NCI-H1105 treated with DMSO at 0.1 percent for 48 hours (cell line): ENCODE measurements around the gene ARAP3.
A peak's percentile ranks its signal among the peaks of the same experiment; 100 is the strongest.

Source experiments
- DNase-seq: peaks from one replicate; lab custom pipeline; 2025; lab: John Stamatoyannopoulos, UW

Gene ARAP3

GRCh38 chr5:141641634-141642267 is 40.3 kb downstream of the ARAP3 start:
- no peak for DNase-seq

- DNase-seq, result no peak
Observed at GRCh38 chr5:141640698-141641097, 41.3 kb downstream of the ARAP3 start.

- DNase-seq, result no peak
Observed at GRCh38 chr5:141640051-141640415, 42.0 kb downstream of the ARAP3 start.

- DNase-seq, result no peak
Observed at GRCh38 chr5:141639357-141640050, 42.5 kb downstream of the ARAP3 start.

GRCh38 chr5:141638771-141639170 is 43.3 kb downstream of the ARAP3 start:
- no peak for DNase-seq

- no peak for DNase-seq
Observed at GRCh38 chr5:141637767-141638419, 44.1 kb downstream of the ARAP3 start.

GRCh38 chr5:141637123-141637766 is 44.8 kb downstream of the ARAP3 start:
- no peak for DNase-seq

- DNase-seq, result peak; percentile 55
Observed at GRCh38 chr5:141636413-141637122, 45.5 kb downstream of the ARAP3 start, which contains the start of the genes HDAC3 and RELL2. Gene HDAC3 (minus strand): TSS chr5:141636849. CDS start chr5:141636790, 59 bp downstream. Gene RELL2 (plus strand): TSS chr5:141636997. CDS start chr5:141638226, 1,229 bp downstream.

GRCh38 chr5:141636106-141636412 is 46.0 kb downstream of the ARAP3 start:
- DNase-seq, result no peak

GRCh38 chr5:141635646-141636045 is 46.4 kb downstream of the ARAP3 start:
- no peak for DNase-seq

- no peak for DNase-seq
Observed at GRCh38 chr5:141634720-141635119, 47.3 kb downstream of the ARAP3 start.

GRCh38 chr5:141633871-141634561 is 48.0 kb downstream of the ARAP3 start:
- no peak for DNase-seq

- DNase-seq, result peak; percentile 9
Observed at GRCh38 chr5:141632650-141633049, 49.4 kb downstream of the ARAP3 start.

GRCh38 chr5:141630570-141631140 is 51.4 kb downstream of the ARAP3 start:
- no peak for DNase-seq

GRCh38 chr5:141628175-141628788 is 53.7 kb downstream of the ARAP3 start:
- DNase-seq, result no peak

- no peak for DNase-seq
Observed at GRCh38 chr5:141623611-141624010, 58.4 kb downstream of the ARAP3 start.

GRCh38 chr5:141623186-141623585 is 58.8 kb downstream of the ARAP3 start:
- no peak for DNase-seq

- DNase-seq, result peak; percentile 87
Observed at GRCh38 chr5:141618804-141619554, 63.1 kb downstream of the ARAP3 start, which contains the start of gene DIAPH1. Gene DIAPH1 (minus strand): TSS chr5:141619000. CDS start chr5:141618914, 86 bp downstream.

GRCh38 chr5:141618030-141618803 is 63.8 kb downstream of the ARAP3 start:
- peak; percentile 22 for DNase-seq
